Peyer's patch (tissue), 4 donors: Measurements from ENCODE around the gene KIF1A.

Source experiments
- CTCF ChIP-seq, 6 experiments: fragments of 450-650 bp in 4 of 6; fragments of 200-600 bp in 2 of 6; sonication (generic) in 1 of 6; IDR thresholded peaks; one replicate each; pipeline ENCODE4 v1.5.1; 2017 to 2019; ENCODE audit warnings: antibody characterized with exemption in 6 of 6, mild to moderate bottlenecking in 3 of 6, moderate library complexity in 1 of 6
- POLR2A ChIP-seq, 2 donors: fragments of 450-650 bp; IDR thresholded peaks; one replicate each; pipeline ENCODE4 v1.5.1; 2017; ENCODE audit warnings: antibody characterized with exemption in 2 of 2, mild to moderate bottlenecking in 2 of 2, moderate library complexity in 2 of 2

DNA sequence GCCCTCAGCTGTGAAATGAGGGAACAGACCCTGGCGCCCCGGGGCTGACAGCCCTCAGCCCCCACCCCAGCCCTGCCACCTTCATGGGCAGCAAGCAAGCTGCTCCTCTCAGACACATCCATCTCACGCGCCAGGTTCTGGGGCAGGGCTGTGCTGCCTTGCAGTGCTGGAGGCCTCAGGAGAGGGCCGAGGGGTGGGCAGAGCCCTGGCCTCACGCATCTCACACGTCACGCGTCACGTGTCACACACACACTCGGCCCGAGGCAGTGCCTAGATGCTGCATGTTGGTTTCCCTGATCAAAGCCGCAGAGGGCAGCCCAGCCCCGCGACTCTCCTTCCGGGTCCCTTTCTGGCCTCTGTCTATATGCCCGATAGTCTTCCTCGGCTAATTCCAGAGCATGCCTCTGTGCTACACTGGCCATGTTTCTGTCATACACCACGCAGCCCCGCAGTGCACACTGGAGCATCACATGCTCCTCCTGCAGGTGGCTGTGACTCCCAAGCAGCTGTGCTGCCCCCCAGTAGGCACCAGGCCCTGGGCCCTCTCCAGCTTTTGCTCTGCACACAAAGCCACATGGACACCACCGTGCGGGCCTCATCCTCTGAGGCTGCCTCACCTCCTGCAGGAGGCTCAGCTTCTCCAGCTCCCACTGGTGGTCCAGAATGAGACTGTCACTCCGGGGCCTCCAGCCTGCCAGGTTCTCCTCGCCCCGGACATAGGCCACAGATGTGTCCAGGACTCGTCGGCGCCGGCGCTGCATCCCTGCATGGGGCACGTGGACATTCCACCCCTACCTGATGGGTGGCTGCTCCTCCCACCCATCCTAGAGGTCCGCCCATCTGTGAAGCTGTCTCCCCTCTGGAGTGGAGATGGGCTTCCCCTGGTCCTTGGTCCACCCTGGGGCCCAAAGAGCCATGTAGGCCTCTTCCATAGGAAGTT, 97.0 kb downstream of the KIF1A start:
- TF ChIP-seq CTCF (IDR thresholded peaks at IDR 0.05) (no peak), POLR2A (IDR thresholded peaks at IDR 0.05) (no peak)
